Ovary (tissue), 9 donors: ENCODE data around the gene TTC22. TPM values are rescaled to one million over a fixed set of nuclear protein-coding genes. Genes with fewer than 3 reads are reported as not detected.

Source experiments
- DNase-seq, 5 donors: peaks; one replicate each; pipeline ENCODE4 v3.0.0-alpha.2; 2019 to 2020
- H3K27ac ChIP-seq, 2 donors: fragments of 200-600 bp; one replicate each; pipeline versions ENCODE4 v1.5.1 to v1.8.0; 2019 to 2022
- H3K27me3 ChIP-seq: fragments of 200-600 bp; one replicate; pipeline ENCODE4 v1.8.0; 2022
- H3K36me3 ChIP-seq: fragments of 200-600 bp; sonication (generic); one replicate; pipeline ENCODE4 v1.5.1; 2019
- H3K4me1 ChIP-seq: one replicate; pipeline ENCODE4 v1.8.1; 2013; ENCODE audit warnings: mild to moderate bottlenecking, moderate library complexity; ENCODE audit not compliant: insufficient read depth
- H3K4me3 ChIP-seq: fragments of 200-600 bp; sonication (generic); one replicate; pipeline ENCODE4 v1.5.1; 2017
- H3K9me3 ChIP-seq, 2 donors: fragments of 200-600 bp in 1 of 2; sonication (generic) in 1 of 2; one replicate each; pipeline versions ENCODE4 v1.5.1 to v1.8.1; 2013 to 2019; ENCODE audit warnings: mild to moderate bottlenecking in 1 of 2, moderate library complexity in 1 of 2
- CTCF ChIP-seq, 3 donors: fragments of 450-650 bp in 2 of 3; fragments of 200-600 bp in 1 of 3; IDR thresholded peaks; one replicate each; pipeline versions ENCODE4 v1.5.1 to v1.8.0; 2016 to 2022; ENCODE audit warnings: antibody characterized with exemption in 3 of 3, mild to moderate bottlenecking in 1 of 3
- EP300 ChIP-seq: sonication (generic); formaldehyde crosslinking; IDR thresholded peaks from one replicate; pipeline ENCODE4 v1.6.1; 2017; ENCODE audit warnings: antibody characterized with exemption
- POLR2A ChIP-seq: fragments of 450-650 bp; IDR thresholded peaks from one replicate; pipeline ENCODE4 v1.6.1; 2017; ENCODE audit warnings: antibody characterized with exemption, mild to moderate bottlenecking, moderate library complexity
- WGBS, 3 donors: extraction: QIAGEN DNeasy Blood & Tissue Kit in 1 of 3; methylation state at CpG; one replicate each; pipeline versions ENCODE4 v1.1.5 to v1.1.7; 2013 to 2017; 5-methylcytosine and 5-hydroxymethylcytosine counted together
- intact Hi-C, 4 donors: fragments of 100-400 bp; cut with DNase I; formaldehyde crosslinking; loops; one replicate each; pipeline versions ENCODE4 v1.11.0 to v1.15.1; 2022 to 2023
- polyA plus RNA-seq, 2 donors: library from polyadenylated mRNA; stranded (reverse); fragments of 200-250 nt in 1 of 2; fragments of 350-450 nt in 1 of 2; fragmentation: Illumina TruSeq in 1 of 2; extraction: RNeasy Lipid Tissue Mini Kit (QIAGEN cat#74804) in 1 of 2; gene quantifications; one replicate each; pipeline ENCODE4 v1.2.3, GENCODE V29; 2013 to 2014
- total RNA-seq, 7 donors: library from RNA; depleted of rRNA in 2 of 7; stranded (reverse); fragments of >200 nt in 2 of 7; fragmentation: NEBNext Ultra II Directional in 3 of 7; extraction: Animal tissue kit (Norgen Biotek cat#: 25700) in 3 of 7; gene quantifications; one replicate each; pipeline versions ENCODE4 v1.1.0 to v1.2.4, GENCODE V29; 2016 to 2023
- donor health status: DM: no; HTN: no; CAD: no; lungs with moderate emphysema.
- donor health status: DM: no; HTN: no; CAD: no.
- donor health status: Bipolar disorder and iron deficiency.
- donor health status: DM: yes; HTN: yes; CAD: no.
- donor health status: DM: no; HTN: no; CAD: no.
- donor health status: DM: yes; HTN: yes; CAD: no.

The TTC22 gene
- total and polyA plus RNA-seq, 9 donors: 0.13 to 9.1 (median 0.83) TPM

DNA sequence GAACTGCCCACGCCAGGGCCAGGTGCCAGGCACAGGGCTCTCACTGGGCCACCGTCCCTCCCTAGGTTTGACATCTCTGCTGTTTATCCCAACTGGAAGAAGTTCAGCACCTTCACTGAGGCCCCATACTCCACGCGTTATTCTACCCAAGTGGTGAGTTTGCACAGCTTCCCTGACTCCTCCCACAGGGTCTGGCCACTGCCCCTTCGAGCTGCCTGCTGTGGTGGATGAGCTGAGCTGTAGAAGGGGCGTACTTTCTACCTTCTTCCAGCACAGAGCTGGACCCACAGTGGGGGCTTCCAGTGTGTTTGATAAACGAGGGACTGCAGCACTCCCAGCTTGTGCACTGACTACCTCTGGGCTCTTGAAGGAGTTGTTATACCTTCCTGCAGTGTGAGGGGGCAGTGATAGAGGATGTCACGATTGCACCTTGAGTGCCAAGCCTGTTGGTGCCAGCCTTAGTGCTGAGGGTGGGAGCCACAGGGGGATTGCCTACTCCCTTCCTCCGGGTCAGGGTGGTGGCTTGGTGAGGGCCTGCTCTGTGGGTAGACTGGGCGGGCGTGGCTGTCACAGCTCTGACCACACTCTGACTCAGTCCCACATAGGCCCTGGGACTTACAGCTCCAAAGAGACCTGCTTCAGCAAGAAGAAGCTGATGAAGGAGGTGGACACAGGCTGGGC, 5.9 kb upstream of the TTC22 start:
- DNase-seq: no peak
- Histone ChIP-seq H3K4me1 (no peaks in the 10 kb centered on the region), H3K9me3 (no peaks in the 10 kb centered on the region), H3K27me3 (no peaks in the 10 kb centered on the region), H3K4me3 (no peak overlapping the region), H3K27ac (no peak overlapping the region), H3K36me3 (no peaks in the 10 kb centered on the region)
- intact Hi-C loops: loop anchor here (5.0 to 10.0 kb wide), 6 partner anchors 312 to 1320 kb away; no protein-coding TSS in a partner anchor
- WGBS, 3 donors: 76 to 80% (median 78%) methylated on average over 11 of the region's 11 CpGs
- TF ChIP-seq EP300: no peak
- TF ChIP-seq CTCF (IDR thresholded peaks at IDR 0.05): no peak

- no peaks in the 10 kb centered on the region for H3K4me1 ChIP-seq
- no peaks in the 10 kb centered on the region for H3K36me3 ChIP-seq
- no peak overlapping the region for H3K27ac ChIP-seq
- intact Hi-C loops: loop anchor here (5.0 to 10.0 kb wide), 6 partner anchors 311 to 1319 kb away; no protein-coding TSS in a partner anchor
- no peak for DNase-seq
- H3K4me3 ChIP-seq: no peak overlapping the region
- 47 to 77% (median 55%) methylated on average over 35 of the region's 35 CpGs for WGBS, 3 donors
- TF ChIP-seq POLR2A (no peak), EP300 (no peak), CTCF (IDR thresholded peaks at IDR 0.05) (no peak)
- no peaks in the 10 kb centered on the region for H3K27me3 ChIP-seq
- no peaks in the 10 kb centered on the region for H3K9me3 ChIP-seq
Measured at GRCh38 chr1:54805981-54806381, 4.9 kb upstream of the TTC22 start.

- H3K9me3 ChIP-seq: no peaks in the 10 kb centered on the region
- no peaks in the 10 kb centered on the region for H3K36me3 ChIP-seq
- TF ChIP-seq EP300 (no peak), POLR2A (no peak), CTCF (IDR thresholded peaks at IDR 0.05) (no peak)
- DNase-seq: no peak
- no peak overlapping the region for H3K27ac ChIP-seq
- no peak overlapping the region for H3K4me3 ChIP-seq
- no peaks in the 10 kb centered on the region for H3K4me1 ChIP-seq
- no peaks in the 10 kb centered on the region for H3K27me3 ChIP-seq
- WGBS, 3 donors: 88 to 95% (median 92%) methylated on average over 3 of the region's 3 CpGs
- intact Hi-C loops: loop anchor here (5.0 to 10.0 kb wide), 6 partner anchors 311 to 1318 kb away; no protein-coding TSS in a partner anchor
Measured at GRCh38 chr1:54805466-54805865, 4.3 kb upstream of the TTC22 start.

DNA sequence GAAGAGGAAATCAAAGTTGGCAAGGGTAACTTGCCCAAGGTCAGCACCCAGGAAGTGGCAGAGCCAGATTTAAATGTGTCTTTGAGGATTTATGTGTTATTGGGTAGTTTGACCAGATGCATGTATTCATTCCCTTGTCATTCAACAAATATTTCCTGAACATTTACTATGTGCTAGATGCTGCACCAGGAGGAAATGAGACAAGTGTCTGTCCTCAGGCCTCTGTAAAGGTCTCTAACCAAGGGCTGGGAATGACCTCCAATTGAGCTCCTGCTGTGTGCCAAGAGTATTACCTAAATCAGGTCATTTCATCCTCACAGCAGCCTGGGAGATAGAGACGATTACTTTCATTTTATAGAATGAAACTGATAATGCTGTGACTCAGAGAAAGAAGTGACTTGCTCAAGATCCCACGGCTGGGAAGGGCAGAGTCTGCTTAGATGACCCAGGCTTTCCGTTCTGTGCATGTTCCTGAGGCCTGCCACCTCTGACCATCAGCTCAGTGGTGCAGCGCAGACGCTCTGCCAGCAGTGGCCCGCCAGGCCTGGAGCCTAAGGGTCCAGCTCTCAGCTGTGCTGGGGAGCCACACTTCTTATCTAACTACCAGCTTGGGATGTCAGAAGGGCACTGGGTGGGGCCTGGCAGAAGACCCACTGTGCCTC, 3.5 kb upstream of the TTC22 start:
- intact Hi-C loops: loop anchor here (5.0 to 10.0 kb wide), 6 partner anchors 310 to 1317 kb away; no protein-coding TSS in a partner anchor
- TF ChIP-seq CTCF (IDR thresholded peaks at IDR 0.05) (no peak), EP300 (no peak), POLR2A (no peak)
- H3K9me3 ChIP-seq: no peaks in the 10 kb centered on the region
- H3K27me3 ChIP-seq: no peaks in the 10 kb centered on the region
- no peaks in the 10 kb centered on the region for H3K36me3 ChIP-seq
- H3K4me3 ChIP-seq: no peak overlapping the region
- no peaks in the 10 kb centered on the region for H3K4me1 ChIP-seq
- peak in 1 of 5 donors; percentile 23 for DNase-seq
- 78 to 89% (median 79%) methylated on average over 6 of the region's 6 CpGs for WGBS, 3 donors
- H3K27ac ChIP-seq: no peak overlapping the region
